Cardiac fibroblast (primary cell): Measurements from ENCODE around the gene TFG.

Source experiments
- DNase-seq, 2 donors: peaks; one replicate each; pipeline versions ENCODE4 v3.0.0 to v3.0.0-alpha.2; 2010; ENCODE audit warnings: low read depth in 2 of 2
- H3K4me3 ChIP-seq, 2 donors: replicated peaks in 1 of 2; 1 replicate in 1 of 2; 2 replicates in 1 of 2; pipeline ENCODE4 v1.5.1; 2011; ENCODE audit warnings: low read depth in 2 of 2, low read length in 2 of 2, mild to moderate bottlenecking in 2 of 2, moderate library complexity in 1 of 2
- CTCF ChIP-seq: IDR thresholded peaks from one replicate; pipeline ENCODE4 v1.5.1; 2011; ENCODE audit warnings: low read depth, mild to moderate bottlenecking, low read length, inconsistent platforms

The TFG gene

GRCh38 chr3:100781301-100781700 is 72.0 kb downstream of the TFG start:
- no peak overlapping the region for H3K4me3 ChIP-seq
- no peak for TF ChIP-seq CTCF
- peak in 1 of 2 donors; percentile 34 for DNase-seq

- TF ChIP-seq CTCF: no peak
- DNase-seq: no peak
- no peak overlapping the region for H3K4me3 ChIP-seq
These were observed 73.1 kb downstream of the TFG start for GRCh38 chr3:100782348-100782747.

GRCh38 chr3:100782906-100783305 is 73.6 kb downstream of the TFG start:
- no peak overlapping the region for H3K4me3 ChIP-seq
- no peak for TF ChIP-seq CTCF
- DNase-seq: peak; percentile 20 to 21

GRCh38 chr3:100783619-100784018 is 74.3 kb downstream of the TFG start:
- TF ChIP-seq CTCF: no peak
- DNase-seq: no peak
- H3K4me3 ChIP-seq: no peak overlapping the region

GRCh38 chr3:100789579-100789978 is 80.3 kb downstream of the TFG start:
- peak in 1 of 2 donors; percentile 18 for DNase-seq
- H3K4me3 ChIP-seq: no peak overlapping the region
- no peak for TF ChIP-seq CTCF

- DNase-seq: peak; percentile 44 to 56
- H3K4me3 ChIP-seq: no peak overlapping the region
- peak; percentile 20 for TF ChIP-seq CTCF
These were observed 87.3 kb downstream of the TFG start for GRCh38 chr3:100796556-100796955.

- H3K4me3 ChIP-seq: no peak overlapping the region
- no peak for DNase-seq
- TF ChIP-seq CTCF: no peak
These were observed 88.7 kb downstream of the TFG start for GRCh38 chr3:100798012-100798411.
